Spleen (tissue), 7 donors: Measurements from ENCODE around the gene CDADC1.

Experiments
- POLR2AphosphoS5 ChIP-seq, 3 donors: sonication (generic); formaldehyde crosslinking; IDR thresholded peaks; one replicate each; pipeline ENCODE4 v1.5.1; 2017; ENCODE audit warnings: antibody characterized with exemption in 3 of 3
- TF ChIP-seq, protein P1 (sequence below), 11 experiments: fragments of 200-600 bp in 7 of 11; fragments of 450-650 bp in 4 of 11; sonication (generic) in 4 of 11; IDR thresholded peaks in 8 of 11; conservative IDR thresholded peaks in 3 of 11; 1 replicate in 7 of 11; 2 replicates in 4 of 11; pipeline versions ENCODE4 v1.4.0 to v1.8.0; 2016 to 2021; ENCODE audit warnings: antibody characterized with exemption in 11 of 11, inconsistent platforms in 4 of 11, mild to moderate bottlenecking in 1 of 11
- donor health status: DM: no; HTN: no; CAD: no; lungs with moderate emphysema.
- donor health status: DM: no; HTN: no; CAD: no.
- donor health status: DM: no; HTN: no; CAD: no.

GRCh38 chr13:49304763-49305700 lies 57.3 kb downstream of the CDADC1 start:
- TF ChIP-seq, protein P1, sequence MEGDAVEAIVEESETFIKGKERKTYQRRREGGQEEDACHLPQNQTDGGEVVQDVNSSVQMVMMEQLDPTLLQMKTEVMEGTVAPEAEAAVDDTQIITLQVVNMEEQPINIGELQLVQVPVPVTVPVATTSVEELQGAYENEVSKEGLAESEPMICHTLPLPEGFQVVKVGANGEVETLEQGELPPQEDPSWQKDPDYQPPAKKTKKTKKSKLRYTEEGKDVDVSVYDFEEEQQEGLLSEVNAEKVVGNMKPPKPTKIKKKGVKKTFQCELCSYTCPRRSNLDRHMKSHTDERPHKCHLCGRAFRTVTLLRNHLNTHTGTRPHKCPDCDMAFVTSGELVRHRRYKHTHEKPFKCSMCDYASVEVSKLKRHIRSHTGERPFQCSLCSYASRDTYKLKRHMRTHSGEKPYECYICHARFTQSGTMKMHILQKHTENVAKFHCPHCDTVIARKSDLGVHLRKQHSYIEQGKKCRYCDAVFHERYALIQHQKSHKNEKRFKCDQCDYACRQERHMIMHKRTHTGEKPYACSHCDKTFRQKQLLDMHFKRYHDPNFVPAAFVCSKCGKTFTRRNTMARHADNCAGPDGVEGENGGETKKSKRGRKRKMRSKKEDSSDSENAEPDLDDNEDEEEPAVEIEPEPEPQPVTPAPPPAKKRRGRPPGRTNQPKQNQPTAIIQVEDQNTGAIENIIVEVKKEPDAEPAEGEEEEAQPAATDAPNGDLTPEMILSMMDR (IDR thresholded peaks at IDR 0.05 in 8 of 11, conservative IDR thresholded peaks at IDR 0.05 in 3 of 11): no peak
- TF ChIP-seq POLR2AphosphoS5 (IDR thresholded peaks at IDR 0.05): no peak
